SK-N-MC (cell line): Measurements from ENCODE around the gene ARL3.

ENCODE experiments used
- EZH2 ChIP-seq: fragments of 200-600 bp; sonication (generic); IDR thresholded peaks from one replicate; pipeline ENCODE4 v1.6.1; 2017; ENCODE audit warnings: antibody characterized with exemption
- FOXP2 ChIP-seq: optimal IDR thresholded peaks from 2 replicates; pipeline ENCODE3; 2011; ENCODE audit warnings: mild to moderate bottlenecking, moderate library complexity; ENCODE audit not compliant: insufficient read depth; ENCODE audit errors: extremely low read length, control extremely low read depth
- POLR2AphosphoS5 ChIP-seq: IDR thresholded peaks from 2 replicates; pipeline ENCODE4 v1.6.1; 2012; ENCODE audit warnings: mild to moderate bottlenecking, low read depth, low read length, borderline replicate concordance

DNA sequence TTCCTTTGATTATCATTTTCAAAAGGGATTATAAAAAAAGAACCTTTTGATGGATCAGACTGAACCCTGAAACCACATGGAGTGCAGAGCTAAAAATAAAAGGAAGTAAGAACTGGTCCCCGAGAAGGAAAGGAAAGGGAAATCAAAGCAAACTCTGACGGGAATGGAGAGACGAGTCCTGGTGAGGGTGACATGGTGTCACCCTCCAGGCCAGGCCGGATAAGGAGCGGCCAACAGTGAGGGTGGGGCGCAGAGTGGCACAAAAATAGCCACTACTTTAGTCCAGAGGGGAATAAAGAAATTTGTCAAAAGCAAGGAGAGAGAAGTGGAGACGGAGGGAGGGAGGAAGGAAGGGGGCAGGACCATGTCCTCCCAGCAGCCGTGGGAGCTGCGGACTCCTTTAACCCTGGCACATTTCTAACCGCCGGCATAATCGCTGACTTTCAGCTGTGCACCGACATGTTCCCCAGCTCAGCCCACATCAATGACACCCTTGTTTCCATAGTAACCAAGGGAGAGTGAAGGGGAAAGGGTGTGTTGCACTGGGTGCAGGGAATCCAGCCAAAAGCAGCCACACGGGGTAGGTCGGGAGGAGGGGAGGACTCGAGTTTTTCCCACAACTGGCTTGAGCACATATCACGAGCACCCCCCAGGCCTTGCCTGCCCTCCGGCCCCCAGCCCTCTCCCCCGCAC lies 40.2 kb downstream of the ARL3 start:
- TF ChIP-seq POLR2AphosphoS5 = no peak
- no peak for TF ChIP-seq EZH2
- TF ChIP-seq FOXP2 = no peak
